Neuronal stem cell (in vitro differentiated cells): Measurements from ENCODE around the gene SLC66A2.

ENCODE experiments used
- DNase-seq: peaks from one replicate; pipeline ENCODE4 v3.0.0-alpha.2; 2013; ENCODE audit warnings: low spot score
- H2AFZ ChIP-seq: one replicate; pipeline ENCODE4 v1.6.1; 2013; ENCODE audit warnings: mild to moderate bottlenecking, low read length, inconsistent platforms
- H2AK5ac ChIP-seq: 2 replicates; pipeline ENCODE4 v1.6.1; 2013; ENCODE audit warnings: low read depth, mild to moderate bottlenecking, inconsistent platforms, low read length, moderate library complexity, mixed read lengths
- H2BK120ac ChIP-seq: 2 replicates; pipeline ENCODE4 v1.6.1; 2013; ENCODE audit warnings: low read depth, mild to moderate bottlenecking, inconsistent platforms, low read length, moderate library complexity, mixed read lengths
- H2BK12ac ChIP-seq: one replicate; pipeline ENCODE4 v1.6.1; 2013; ENCODE audit warnings: low read length, inconsistent platforms
- H2BK15ac ChIP-seq: 2 replicates; pipeline ENCODE4 v1.6.1; 2013; ENCODE audit warnings: mild to moderate bottlenecking, low read length, inconsistent platforms, mixed read lengths
- H2BK5ac ChIP-seq: one replicate; pipeline ENCODE4 v1.6.1; 2013; ENCODE audit warnings: inconsistent platforms, mild to moderate bottlenecking, low read length, moderate library complexity
- H3K14ac ChIP-seq: one replicate; pipeline ENCODE4 v1.6.1; 2013; ENCODE audit warnings: low read length, inconsistent platforms
- H3K18ac ChIP-seq: 2 replicates; pipeline ENCODE4 v1.6.1; 2013; ENCODE audit warnings: low read length, inconsistent platforms
- H3K23ac ChIP-seq: 2 replicates; pipeline ENCODE4 v1.6.1; 2013; ENCODE audit warnings: low read depth, mild to moderate bottlenecking, mixed read lengths, low read length, inconsistent platforms; ENCODE audit not compliant: poor library complexity
- H3K27ac ChIP-seq: replicated peaks from 3 replicates; pipeline ENCODE4 v1.5.1; 2013; ENCODE audit warnings: low read length, inconsistent platforms
- H3K27me3 ChIP-seq, 3 experiments: 2 replicates each; pipeline ENCODE4 v1.6.1; 2013; ENCODE audit warnings: low read length in 3 of 3, mild to moderate bottlenecking in 2 of 3, inconsistent platforms in 1 of 3, low read depth in 1 of 3, mixed read lengths in 1 of 3, moderate library complexity in 1 of 3; ENCODE audit not compliant: control insufficient read depth in 3 of 3, insufficient read depth in 3 of 3
- H3K36me3 ChIP-seq, 2 donors: replicated peaks in 1 of 2; 2 replicates each; pipeline ENCODE4 v1.6.1; 2013; ENCODE audit warnings: low read length in 2 of 2; ENCODE audit not compliant: control insufficient read depth in 2 of 2, insufficient read depth in 2 of 2
- H3K4ac ChIP-seq: 2 replicates; pipeline ENCODE4 v1.6.1; 2013; ENCODE audit warnings: inconsistent platforms, mild to moderate bottlenecking, low read length, moderate library complexity
- H3K4me1 ChIP-seq, 2 donors: 1 replicate in 1 of 2; 2 replicates in 1 of 2; pipeline ENCODE4 v1.6.1; 2013; ENCODE audit warnings: low read length in 2 of 2, low read depth in 1 of 2; ENCODE audit not compliant: control insufficient read depth in 2 of 2, insufficient read depth in 1 of 2
- H3K4me2 ChIP-seq: one replicate; pipeline ENCODE4 v1.6.1; 2013; ENCODE audit warnings: mild to moderate bottlenecking, low read length, inconsistent platforms; ENCODE audit not compliant: insufficient read depth, poor library complexity, severe bottlenecking
- H3K4me3 ChIP-seq, 2 donors: 2 replicates each; pipeline ENCODE4 v1.5.1; 2013; ENCODE audit warnings: low read length in 2 of 2, mild to moderate bottlenecking in 2 of 2, inconsistent platforms in 1 of 2, moderate library complexity in 1 of 2
- H3K79me1 ChIP-seq: one replicate; pipeline ENCODE4 v1.6.1; 2013; ENCODE audit warnings: low read depth, mild to moderate bottlenecking, inconsistent platforms, low read length, moderate library complexity
- H3K9ac ChIP-seq: one replicate; pipeline ENCODE4 v1.6.1; 2013; ENCODE audit warnings: mild to moderate bottlenecking, low read depth, low read length, inconsistent platforms; ENCODE audit not compliant: poor library complexity
- H3K9me3 ChIP-seq, 2 donors: replicated peaks in 1 of 2; 2 replicates each; pipeline versions ENCODE3 to v1.6.1; 2013; ENCODE audit warnings: low read length in 2 of 2, mild to moderate bottlenecking in 2 of 2, inconsistent platforms in 1 of 2, low read depth in 1 of 2, mixed read lengths in 1 of 2, moderate library complexity in 1 of 2; ENCODE audit not compliant: control insufficient read depth in 2 of 2, insufficient read depth in 1 of 2
- H4K8ac ChIP-seq: one replicate; pipeline ENCODE4 v1.6.1; 2013; ENCODE audit warnings: low read depth, mild to moderate bottlenecking, inconsistent platforms, low read length, moderate library complexity
- H4K91ac ChIP-seq: one replicate; pipeline ENCODE4 v1.6.1; 2013; ENCODE audit warnings: low read length, low read depth, mild to moderate bottlenecking, inconsistent platforms; ENCODE audit not compliant: poor library complexity
- WGBS, 2 donors: extraction: QIAGEN DNeasy Blood & Tissue Kit; methylation state at CpG; one replicate each; pipeline ENCODE4 v1.1.7; 2013; ENCODE audit warnings: missing lambda C conversion rate in 2 of 2, mixed read lengths in 1 of 2; ENCODE audit not compliant: insufficient read length in 2 of 2, insufficient replicate concordance in 1 of 2; ENCODE audit errors: extremely low coverage in 2 of 2; 5-methylcytosine and 5-hydroxymethylcytosine counted together

Gene SLC66A2

GRCh38 chr18:79971986-79972385, 20.5 kb upstream of the SLC66A2 start:
- no peak overlapping the region for H3K9ac ChIP-seq
- no peaks in the 10 kb centered on the region for H3K27me3 ChIP-seq
- H3K4me2 ChIP-seq: no peak overlapping the region
- no peak overlapping the region for H3K27ac ChIP-seq
- H2AK5ac ChIP-seq: no peak overlapping the region
- H2BK15ac ChIP-seq: no peak overlapping the region
- H3K79me1 ChIP-seq: peaks cover 11% of the 10 kb centered on the region
- WGBS, 2 donors: no CpG with 5 or more reads among the region's 9 CpGs
- H3K4me1 ChIP-seq: no peaks in the 10 kb centered on the region
- no peak for DNase-seq
- H3K9me3 ChIP-seq: no peaks in the 10 kb centered on the region
- H2BK12ac ChIP-seq: no peak overlapping the region
- no peak overlapping the region for H3K14ac ChIP-seq
- H4K8ac ChIP-seq: no peak overlapping the region
- no peak overlapping the region for H2BK5ac ChIP-seq
- H4K91ac ChIP-seq: no peak overlapping the region
- H3K23ac ChIP-seq: no peak overlapping the region
- H3K18ac ChIP-seq: no peak overlapping the region
- H2BK120ac ChIP-seq: no peak overlapping the region
- no peak overlapping the region for H3K4me3 ChIP-seq
- no peak overlapping the region for H3K4ac ChIP-seq
- no peak overlapping the region for H2AFZ ChIP-seq
- peaks cover 35 to 77% of the 10 kb centered on the region in 2 donors for H3K36me3 ChIP-seq

- no CpG with 5 or more reads among the region's 17 CpGs for WGBS, 2 donors
Observed at GRCh38 chr18:79971211-79971952, 19.9 kb upstream of the SLC66A2 start.

GRCh38 chr18:79970419-79971133, 19.1 kb upstream of the SLC66A2 start:
- Histone ChIP-seq H3K23ac (no peak overlapping the region), H3K4me2 (no peak overlapping the region), H3K27me3 (no peaks in the 10 kb centered on the region), H3K36me3 (peaks cover 26 to 63% of the 10 kb centered on the region in 2 donors), H3K4ac (no peak overlapping the region), H3K18ac (no peak overlapping the region), H3K14ac (no peak overlapping the region), H2BK12ac (no peak overlapping the region), H2BK120ac (no peak overlapping the region), H4K8ac (no peak overlapping the region), H3K4me3 (no peak overlapping the region), H3K9me3 (no peaks in the 10 kb centered on the region), H3K27ac (no peak overlapping the region), H2BK15ac (no peak overlapping the region), H2BK5ac (no peak overlapping the region), H3K79me1 (peaks cover 10% of the 10 kb centered on the region), H3K9ac (no peak overlapping the region), H2AFZ (no peak overlapping the region), H3K4me1 (peaks cover 0 to under 1% of the 10 kb centered on the region in 2 donors), H2AK5ac (no peak overlapping the region), H4K91ac (no peak overlapping the region)
- no CpG with 5 or more reads among the region's 12 CpGs for WGBS, 2 donors
- no peak for DNase-seq

More at GRCh38 chr18:79971211-79971952, 19.9 kb upstream of the SLC66A2 start:
- Histone ChIP-seq H3K4ac (no peak overlapping the region), H2BK15ac (no peak overlapping the region), H3K14ac (no peak overlapping the region), H2AFZ (no peak overlapping the region), H3K18ac (no peak overlapping the region), H3K27ac (no peak overlapping the region), H3K27me3 (no peaks in the 10 kb centered on the region), H3K23ac (no peak overlapping the region), H3K9me3 (no peaks in the 10 kb centered on the region), H3K4me2 (no peak overlapping the region), H4K8ac (no peak overlapping the region), H2AK5ac (no peak overlapping the region), H2BK120ac (no peak overlapping the region), H4K91ac (no peak overlapping the region), H3K79me1 (peaks cover 11% of the 10 kb centered on the region), H3K4me1 (no peaks in the 10 kb centered on the region), H2BK12ac (no peak overlapping the region), H3K36me3 (peaks cover 33 to 71% of the 10 kb centered on the region in 2 donors), H2BK5ac (no peak overlapping the region), H3K4me3 (no peak overlapping the region), H3K9ac (no peak overlapping the region)
- no peak for DNase-seq
